ENCODE results near the gene TM6SF1.

DNA sequence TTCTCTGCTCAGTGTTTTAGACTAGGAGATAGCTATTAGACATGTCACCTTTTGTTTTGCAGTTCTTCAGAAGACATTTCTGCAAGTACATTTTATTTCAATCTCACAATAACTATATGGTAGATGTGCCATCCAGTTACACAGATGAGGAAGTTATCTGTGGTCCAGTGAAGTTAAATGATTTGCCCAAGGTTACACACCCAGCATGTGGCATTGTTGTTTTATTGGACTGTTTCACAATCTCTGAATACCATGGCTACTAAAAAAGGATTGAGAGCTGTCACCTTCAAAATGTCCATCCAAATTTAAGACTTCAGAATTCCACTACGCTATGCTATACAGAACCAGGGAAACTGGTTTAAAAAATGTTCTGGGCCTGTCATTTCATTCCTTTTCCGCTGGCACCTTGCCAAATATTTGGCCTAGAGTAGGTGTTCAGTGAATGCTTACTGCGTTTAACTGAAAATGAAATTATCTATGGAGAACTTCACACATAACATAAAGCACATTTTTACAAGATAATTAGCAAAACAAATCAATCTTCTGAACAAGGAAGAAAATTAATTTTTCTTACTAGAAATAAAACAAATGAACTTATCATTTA lies 20.2 kb downstream of the TM6SF1 start:
- TF ChIP-seq, protein P1, sequence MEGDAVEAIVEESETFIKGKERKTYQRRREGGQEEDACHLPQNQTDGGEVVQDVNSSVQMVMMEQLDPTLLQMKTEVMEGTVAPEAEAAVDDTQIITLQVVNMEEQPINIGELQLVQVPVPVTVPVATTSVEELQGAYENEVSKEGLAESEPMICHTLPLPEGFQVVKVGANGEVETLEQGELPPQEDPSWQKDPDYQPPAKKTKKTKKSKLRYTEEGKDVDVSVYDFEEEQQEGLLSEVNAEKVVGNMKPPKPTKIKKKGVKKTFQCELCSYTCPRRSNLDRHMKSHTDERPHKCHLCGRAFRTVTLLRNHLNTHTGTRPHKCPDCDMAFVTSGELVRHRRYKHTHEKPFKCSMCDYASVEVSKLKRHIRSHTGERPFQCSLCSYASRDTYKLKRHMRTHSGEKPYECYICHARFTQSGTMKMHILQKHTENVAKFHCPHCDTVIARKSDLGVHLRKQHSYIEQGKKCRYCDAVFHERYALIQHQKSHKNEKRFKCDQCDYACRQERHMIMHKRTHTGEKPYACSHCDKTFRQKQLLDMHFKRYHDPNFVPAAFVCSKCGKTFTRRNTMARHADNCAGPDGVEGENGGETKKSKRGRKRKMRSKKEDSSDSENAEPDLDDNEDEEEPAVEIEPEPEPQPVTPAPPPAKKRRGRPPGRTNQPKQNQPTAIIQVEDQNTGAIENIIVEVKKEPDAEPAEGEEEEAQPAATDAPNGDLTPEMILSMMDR (IDR thresholded peaks at IDR 0.05), result no peak
- TF ChIP-seq SIN3A (IDR thresholded peaks at IDR 0.05; ENCODE audit: borderline replicate concordance, insufficient read depth, low read depth, low read length), result no peak
- TF ChIP-seq, protein P2, sequence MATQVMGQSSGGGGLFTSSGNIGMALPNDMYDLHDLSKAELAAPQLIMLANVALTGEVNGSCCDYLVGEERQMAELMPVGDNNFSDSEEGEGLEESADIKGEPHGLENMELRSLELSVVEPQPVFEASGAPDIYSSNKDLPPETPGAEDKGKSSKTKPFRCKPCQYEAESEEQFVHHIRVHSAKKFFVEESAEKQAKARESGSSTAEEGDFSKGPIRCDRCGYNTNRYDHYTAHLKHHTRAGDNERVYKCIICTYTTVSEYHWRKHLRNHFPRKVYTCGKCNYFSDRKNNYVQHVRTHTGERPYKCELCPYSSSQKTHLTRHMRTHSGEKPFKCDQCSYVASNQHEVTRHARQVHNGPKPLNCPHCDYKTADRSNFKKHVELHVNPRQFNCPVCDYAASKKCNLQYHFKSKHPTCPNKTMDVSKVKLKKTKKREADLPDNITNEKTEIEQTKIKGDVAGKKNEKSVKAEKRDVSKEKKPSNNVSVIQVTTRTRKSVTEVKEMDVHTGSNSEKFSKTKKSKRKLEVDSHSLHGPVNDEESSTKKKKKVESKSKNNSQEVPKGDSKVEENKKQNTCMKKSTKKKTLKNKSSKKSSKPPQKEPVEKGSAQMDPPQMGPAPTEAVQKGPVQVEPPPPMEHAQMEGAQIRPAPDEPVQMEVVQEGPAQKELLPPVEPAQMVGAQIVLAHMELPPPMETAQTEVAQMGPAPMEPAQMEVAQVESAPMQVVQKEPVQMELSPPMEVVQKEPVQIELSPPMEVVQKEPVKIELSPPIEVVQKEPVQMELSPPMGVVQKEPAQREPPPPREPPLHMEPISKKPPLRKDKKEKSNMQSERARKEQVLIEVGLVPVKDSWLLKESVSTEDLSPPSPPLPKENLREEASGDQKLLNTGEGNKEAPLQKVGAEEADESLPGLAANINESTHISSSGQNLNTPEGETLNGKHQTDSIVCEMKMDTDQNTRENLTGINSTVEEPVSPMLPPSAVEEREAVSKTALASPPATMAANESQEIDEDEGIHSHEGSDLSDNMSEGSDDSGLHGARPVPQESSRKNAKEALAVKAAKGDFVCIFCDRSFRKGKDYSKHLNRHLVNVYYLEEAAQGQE (IDR thresholded peaks at IDR 0.05; ENCODE audit: insufficient read depth in 1 of 2, low read depth in 2 of 2, low read length in 1 of 2), result no peak
- no peak for TF ChIP-seq POLR2AphosphoS5 (IDR thresholded peaks at IDR 0.05; ENCODE audit: low read depth, low read length)

Data from Panc1 (cell line).